Activated CD8-positive, alpha-beta memory T cell treated with anti-CD3 and anti-CD28 coated beads, Interleukin-2, amount 10 ng/mL, durations not matched to agents 7 days and 5 days (primary cell): ENCODE results near the gene NIF3L1. TPM values are rescaled to one million over a fixed set of nuclear protein-coding genes. Genes with fewer than 3 reads are reported as not detected.

ENCODE experiments used
- ATAC-seq: fragments of 150-1000 bp; cut with Tn5 transposase; one replicate; pipeline ENCODE4 v1.10.0; 2021; ENCODE audit warnings: moderate library complexity
- CTCF ChIA-PET: fragments of 350-600 bp; sonication (Branson Sonifier 250); formaldehyde crosslinking; loops from one replicate; lab custom pipeline; 2021; ENCODE audit warnings: antibody characterized with exemption; lab: Charles Lee
- DNase-seq: peaks from one replicate; pipeline ENCODE4 v3.0.0-alpha.2; 2020
- H3K27ac Mint-ChIP-seq: one replicate; pipeline ENCODE4 v1.8.0; 2021; ENCODE audit warnings: mild to moderate bottlenecking, mixed read lengths
- H3K27me3 Mint-ChIP-seq: one replicate; pipeline ENCODE4 v1.8.0; 2021; ENCODE audit warnings: mixed read lengths
- H3K36me3 Mint-ChIP-seq: one replicate; pipeline ENCODE4 v1.8.0; 2021; ENCODE audit warnings: mild to moderate bottlenecking, mixed read lengths
- H3K4me1 Mint-ChIP-seq: one replicate; pipeline ENCODE4 v1.8.0; 2021; ENCODE audit warnings: mixed read lengths
- H3K4me3 Mint-ChIP-seq: one replicate; pipeline ENCODE4 v1.8.0; 2021; ENCODE audit warnings: mild to moderate bottlenecking, moderate library complexity, mixed read lengths
- H3K9me3 Mint-ChIP-seq: one replicate; pipeline ENCODE4 v1.8.0; 2022; ENCODE audit warnings: low read depth, mixed read lengths
- total RNA-seq, 2 experiments: library from RNA; stranded (reverse); gene quantifications; one replicate each; pipeline ENCODE4 v1.2.3, GENCODE V29; 2021

Gene NIF3L1
- total RNA-seq, 2 experiments from 2014 or later = 28.3 to 37.6 TPM

DNA sequence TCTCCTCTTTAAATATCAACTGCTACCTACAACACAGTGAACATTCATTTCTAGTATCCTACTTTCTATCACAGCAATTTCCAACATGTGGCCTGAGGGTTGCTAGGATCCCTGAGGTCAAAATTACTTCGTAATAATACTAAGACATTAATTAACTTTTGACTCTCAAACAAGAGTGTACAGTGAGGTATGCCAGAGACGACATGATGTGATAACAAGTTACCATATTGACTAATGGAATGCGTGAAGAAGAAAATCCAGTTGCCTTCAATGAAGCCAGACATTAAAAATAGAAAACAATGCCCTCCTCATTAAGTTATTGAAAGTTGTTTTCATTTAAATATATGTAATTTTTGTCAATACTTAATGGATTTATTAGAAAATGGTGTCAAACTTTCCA lies 61.2 kb downstream of the NIF3L1 start:
- Mint-ChIP-seq H3K4me1 (peaks cover 3% of the 10 kb centered on the region), H3K27me3 (no peaks in the 10 kb centered on the region), H3K27ac (no peak overlapping the region), H3K36me3 (peaks cover 31% of the 10 kb centered on the region), H3K9me3 (no peaks in the 10 kb centered on the region), H3K4me3 (no peak overlapping the region)
- ATAC-seq (no peak), DNase-seq (no peak)
- CTCF ChIA-PET = interaction anchor here (0.6 kb wide), 2 partner anchors 9 to 20 kb away, joined by 3 read pairs; no protein-coding TSS in a partner anchor

Other genes starting within 250 kb of the NIF3L1 start
- gene BZW1, start 77.5 kb upstream of the NIF3L1 start, total RNA-seq = 100 to 1,000 TPM; 222 to 306 TPM
- gene CLK1, start 24.7 kb upstream of the NIF3L1 start, total RNA-seq = 100 to 1,000 TPM; 129 to 130 TPM
- gene PPIL3, start 294 bp upstream of the NIF3L1 start, total RNA-seq = 10 to 100 TPM; 40.2 to 41.5 TPM
- 10 to 100 TPM; 54.8 to 57.8 TPM for gene ORC2, start 74.3 kb downstream of the NIF3L1 start, total RNA-seq
- 10 to 100 TPM; 33.4 to 37.2 TPM for gene HYCC2, start 182.3 kb downstream of the NIF3L1 start, total RNA-seq
- 100 to 1,000 TPM; 116 to 141 TPM for gene NDUFB3, start 182.6 kb downstream of the NIF3L1 start, total RNA-seq
- gene CFLAR, start 226.8 kb downstream of the NIF3L1 start, total RNA-seq = 100 to 1,000 TPM; 193 to 242 TPM